ENCODE measurements around the gene CACNA2D3. TPM values are rescaled to one million over a fixed set of nuclear protein-coding genes. Genes with fewer than 3 reads are reported as not detected.
A peak's percentile ranks its signal among the peaks of the same experiment; 100 is the strongest.

Gene CACNA2D3
- total RNA-seq, 8 experiments from 2014 or later: 0.49 to 20.7 (median 9.7) TPM; not detected in 1

DNA sequence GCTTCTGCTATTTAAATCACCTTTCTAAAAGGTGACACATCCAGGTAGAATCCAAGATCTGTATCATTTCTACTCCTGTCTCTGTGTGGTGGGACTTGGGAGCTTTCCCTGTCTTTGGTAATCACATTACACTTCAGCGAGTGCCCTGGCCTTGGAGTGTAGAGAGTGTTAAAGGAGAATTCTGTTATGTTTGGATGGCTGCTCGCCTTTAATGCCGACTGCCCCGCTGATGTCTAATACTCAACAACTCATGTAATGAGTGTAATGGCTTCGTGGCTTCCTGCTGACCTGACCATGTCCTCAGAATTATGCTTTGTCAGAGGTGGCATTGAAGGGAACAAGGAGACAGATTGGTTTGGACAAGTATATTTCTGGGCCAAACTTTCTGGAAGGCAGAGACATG lies 871.8 kb downstream of the CACNA2D3 start:
- no peak overlapping the region for H3K4me3 ChIP-seq
- 67 to 86% (median 73%) methylated on average over 1 to 5 of the region's 5 CpGs; no CpG with 5 or more reads in 4 of the 10 experiments for WGBS, 10 experiments
- no peak overlapping the region for H3K27ac ChIP-seq

GRCh38 chr3:54999159-54999558 lies 876.8 kb downstream of the CACNA2D3 start:
- WGBS, 10 experiments: 0 to 81% (median 27%) methylated on average over 1 to 5 of the region's 5 CpGs; no CpG with 5 or more reads in 1 of the 10 experiments
- peak; percentile 39 to 73 (median 63) for ATAC-seq (replicated peaks in 6 of 8)
- Histone ChIP-seq H3K27ac (no peak overlapping the region), H3K4me1 (replicated peaks in 1 of 2) (peaks cover 9 to 29% of the 10 kb centered on the region in 2 donors), H3K4me3 (no peak overlapping the region)
- in situ Hi-C loops (cut with MboI; ENCODE audit: low pct_unique_long_range_greater_than_20kb in 2 of 9, low sequenced_read_pairs in 9 of 9, unreplicated experiment in 9 of 9): no loop called here

More for the DNA sequence above, 871.8 kb downstream of the CACNA2D3 start:
- in situ Hi-C loops (cut with MboI; ENCODE audit: low pct_unique_long_range_greater_than_20kb in 2 of 9, low sequenced_read_pairs in 9 of 9, unreplicated experiment in 9 of 9): no loop called here
- no peak for ATAC-seq (replicated peaks in 6 of 8)
- H3K4me1 ChIP-seq (replicated peaks in 1 of 2): peaks cover 2 to 5% of the 10 kb centered on the region in 2 donors

- H3K4me3 ChIP-seq: no peak overlapping the region
- in situ Hi-C loops (cut with MboI; ENCODE audit: low pct_unique_long_range_greater_than_20kb in 2 of 9, low sequenced_read_pairs in 9 of 9, unreplicated experiment in 9 of 9): no loop called here
- peak in 5 of 8 experiments; percentile 27 to 40 (median 31) for ATAC-seq (replicated peaks in 6 of 8)
- 60 to 100% (median 83%) methylated on average over 1 to 3 of the region's 3 CpGs; no CpG with 5 or more reads in 1 of the 10 experiments for WGBS, 10 experiments
- no peak overlapping the region for H3K27ac ChIP-seq
- peaks cover 9 to 29% of the 10 kb centered on the region in 2 donors for H3K4me1 ChIP-seq (replicated peaks in 1 of 2)
Observed at GRCh38 chr3:54999811-55000210, 877.5 kb downstream of the CACNA2D3 start.

GRCh38 chr3:55000546-55000945 lies 878.2 kb downstream of the CACNA2D3 start:
- ATAC-seq (replicated peaks in 6 of 8): peak; percentile 55 to 92 (median 86)
- H3K4me3 ChIP-seq: no peak overlapping the region
- peaks cover 9 to 29% of the 10 kb centered on the region in 2 donors for H3K4me1 ChIP-seq (replicated peaks in 1 of 2)
- in situ Hi-C loops (cut with MboI; ENCODE audit: low pct_unique_long_range_greater_than_20kb in 2 of 9, low sequenced_read_pairs in 9 of 9, unreplicated experiment in 9 of 9): no loop called here
- no peak overlapping the region for H3K27ac ChIP-seq

GRCh38 chr3:55000953-55001352 lies 878.6 kb downstream of the CACNA2D3 start:
- 17 to 100% (median 88%) methylated on average over 1 to 4 of the region's 4 CpGs; no CpG with 5 or more reads in 1 of the 10 experiments for WGBS, 10 experiments
- in situ Hi-C loops (cut with MboI; ENCODE audit: low pct_unique_long_range_greater_than_20kb in 2 of 9, low sequenced_read_pairs in 9 of 9, unreplicated experiment in 9 of 9): no loop called here
- Histone ChIP-seq H3K27ac (no peak overlapping the region), H3K4me1 (replicated peaks in 1 of 2) (peaks cover 9 to 29% of the 10 kb centered on the region in 2 donors), H3K4me3 (no peak overlapping the region)
- peak in 3 of 8 experiments; percentile 17 to 67 (median 37) for ATAC-seq (replicated peaks in 6 of 8)

DNA sequence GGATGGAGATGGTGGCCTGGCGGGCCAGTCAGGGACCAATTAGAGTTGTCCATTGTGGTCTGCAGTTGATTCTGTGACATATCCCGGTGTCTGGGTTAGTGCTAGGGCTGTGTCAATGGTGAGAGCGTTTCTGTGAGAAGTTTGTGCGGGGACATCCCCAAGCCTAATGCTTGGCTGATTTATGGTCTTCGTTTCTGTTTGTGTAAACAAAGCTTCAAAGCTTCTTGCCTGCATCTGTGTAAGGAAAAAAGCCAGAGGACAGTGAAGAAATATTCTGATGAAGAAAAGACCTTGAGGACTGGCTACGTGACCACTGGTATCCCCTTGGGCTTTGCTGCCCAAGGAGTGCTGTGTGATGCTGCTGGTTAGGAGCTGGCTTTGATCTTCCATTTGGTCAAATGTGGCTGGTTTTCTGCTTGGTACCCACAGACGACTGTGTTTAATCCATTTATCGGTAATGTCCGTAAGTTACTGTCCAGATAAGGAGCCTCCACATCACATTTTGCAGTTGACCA lies 880.1 kb downstream of the CACNA2D3 start:
- no peak overlapping the region for H3K4me3 ChIP-seq
- ATAC-seq (replicated peaks in 6 of 8): no peak
- peaks cover 9 to 29% of the 10 kb centered on the region in 2 donors for H3K4me1 ChIP-seq (replicated peaks in 1 of 2)
- H3K27ac ChIP-seq: no peak overlapping the region
- 70 to 100% (median 77%) methylated on average over 2 to 8 of the region's 9 CpGs; no CpG with 5 or more reads in 1 of the 10 experiments for WGBS, 10 experiments
- in situ Hi-C loops (cut with MboI; ENCODE audit: low pct_unique_long_range_greater_than_20kb in 2 of 9, low sequenced_read_pairs in 9 of 9, unreplicated experiment in 9 of 9): no loop called here

GRCh38 chr3:55006244-55006676 lies 883.9 kb downstream of the CACNA2D3 start:
- peak in 2 of 8 experiments; percentile 22 to 89 for ATAC-seq (replicated peaks in 6 of 8)
- Histone ChIP-seq H3K27ac (no peak overlapping the region), H3K4me1 (replicated peaks in 1 of 2) (peaks cover 0 to 9% of the 10 kb centered on the region in 2 donors), H3K4me3 (no peak overlapping the region)
- WGBS, 10 experiments: 22 to 85% (median 75%) methylated on average over 2 to 8 of the region's 8 CpGs
- in situ Hi-C loops (cut with MboI; ENCODE audit: low pct_unique_long_range_greater_than_20kb in 2 of 9, low sequenced_read_pairs in 9 of 9, unreplicated experiment in 9 of 9): no loop called here

DNA sequence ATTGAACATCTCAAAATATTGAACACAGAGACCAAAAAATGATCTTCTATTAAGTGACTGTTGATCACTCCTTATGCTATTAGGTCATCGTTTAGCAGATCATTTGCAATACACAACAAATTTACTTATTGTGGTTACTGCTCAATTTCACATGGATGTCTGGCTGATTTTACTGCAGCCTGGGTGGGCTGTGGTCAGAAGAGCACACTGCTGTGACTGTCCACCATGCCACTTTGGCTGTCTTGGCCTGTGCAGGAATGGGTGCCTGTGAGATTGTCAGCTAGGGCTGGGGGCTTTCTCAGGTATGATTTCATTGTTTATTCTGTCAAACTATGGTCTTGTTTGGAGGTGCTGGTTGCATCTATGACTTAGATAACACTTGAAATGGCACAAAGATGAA lies 885.6 kb downstream of the CACNA2D3 start:
- H3K4me3 ChIP-seq: no peak overlapping the region
- H3K27ac ChIP-seq: no peak overlapping the region
- 33 to 100% (median 80%) methylated on average over 1 of the region's 1 CpG; no CpG with 5 or more reads in 3 of the 10 experiments for WGBS, 10 experiments
- no peak for ATAC-seq (replicated peaks in 6 of 8)
- in situ Hi-C loops (cut with MboI; ENCODE audit: low pct_unique_long_range_greater_than_20kb in 2 of 9, low sequenced_read_pairs in 9 of 9, unreplicated experiment in 9 of 9): no loop called here
- peaks cover 1 to 4% of the 10 kb centered on the region in 2 donors for H3K4me1 ChIP-seq (replicated peaks in 1 of 2)

- in situ Hi-C loops (cut with MboI; ENCODE audit: low pct_unique_long_range_greater_than_20kb in 2 of 9, low sequenced_read_pairs in 9 of 9, unreplicated experiment in 9 of 9): no loop called here
Observed at GRCh38 chr3:55009372-55009771, 887.0 kb downstream of the CACNA2D3 start.

GRCh38 chr3:55012091-55012490 lies 889.7 kb downstream of the CACNA2D3 start:
- Histone ChIP-seq H3K27ac (no peak overlapping the region), H3K4me1 (replicated peaks in 1 of 2) (peaks cover 4 to 5% of the 10 kb centered on the region in 2 donors), H3K4me3 (no peak overlapping the region)
- 76 to 100% (median 95%) methylated on average over 1 to 4 of the region's 4 CpGs; no CpG with 5 or more reads in 4 of the 10 experiments for WGBS, 10 experiments
- in situ Hi-C loops (cut with MboI; ENCODE audit: low pct_unique_long_range_greater_than_20kb in 2 of 9, low sequenced_read_pairs in 9 of 9, unreplicated experiment in 9 of 9): no loop called here
- ATAC-seq (replicated peaks in 6 of 8): no peak

More at GRCh38 chr3:55009372-55009771, 887.0 kb downstream of the CACNA2D3 start:
- H3K27ac ChIP-seq: no peak overlapping the region
- ATAC-seq (replicated peaks in 6 of 8): no peak
- H3K4me1 ChIP-seq (replicated peaks in 1 of 2): peaks cover 4 to 5% of the 10 kb centered on the region in 2 donors
- H3K4me3 ChIP-seq: no peak overlapping the region
- WGBS, 10 experiments: 17 to 91% (median 73%) methylated on average over 1 to 3 of the region's 4 CpGs; no CpG with 5 or more reads in 2 of the 10 experiments

DNA sequence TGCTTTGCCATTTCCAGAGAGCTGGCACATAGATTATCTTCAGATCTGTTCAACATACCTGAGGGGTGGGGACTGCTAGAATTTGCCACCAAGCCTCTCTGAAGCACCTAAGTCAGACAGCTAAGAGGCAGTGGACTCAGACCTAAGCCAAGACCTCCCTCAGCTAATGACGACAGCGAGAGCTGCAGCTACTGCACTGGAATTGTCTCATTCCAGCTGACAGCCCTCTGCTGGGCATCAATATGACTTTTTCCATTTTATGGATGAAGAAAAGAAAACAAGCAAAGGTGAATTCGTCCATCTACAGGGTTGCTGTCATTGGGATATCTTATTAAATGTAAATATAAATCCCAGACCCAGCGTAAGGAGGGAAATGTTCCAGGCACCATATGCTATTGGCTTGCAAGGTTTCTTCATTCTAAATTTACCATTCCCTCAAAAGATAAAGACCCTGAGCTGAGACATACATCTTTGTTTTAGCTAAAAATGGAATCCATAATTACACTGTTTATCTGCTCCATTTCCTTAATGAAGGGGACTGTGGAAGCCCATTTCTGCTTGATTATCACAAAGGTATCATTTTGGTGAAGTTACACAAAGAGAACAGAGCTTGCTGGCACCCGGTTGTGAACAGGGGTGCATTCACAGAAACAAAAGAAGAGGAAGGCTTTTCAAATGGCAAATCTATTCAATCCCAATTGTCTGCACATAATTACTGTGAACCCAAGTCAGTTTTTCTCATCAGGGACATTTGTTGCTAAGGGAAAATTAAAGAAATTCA lies 891.0 kb downstream of the CACNA2D3 start:
- peaks cover 4 to 5% of the 10 kb centered on the region in 2 donors for H3K4me1 ChIP-seq (replicated peaks in 1 of 2)
- peak in 3 of 8 experiments; percentile 43 to 67 (median 64) for ATAC-seq (replicated peaks in 6 of 8)
- in situ Hi-C loops (cut with MboI; ENCODE audit: low pct_unique_long_range_greater_than_20kb in 2 of 9, low sequenced_read_pairs in 9 of 9, unreplicated experiment in 9 of 9): no loop called here
- H3K27ac ChIP-seq: no peak overlapping the region
- no peak overlapping the region for H3K4me3 ChIP-seq
- 56 to 83% (median 73%) methylated on average over 2 to 5 of the region's 5 CpGs; no CpG with 5 or more reads in 4 of the 10 experiments for WGBS, 10 experiments

DNA sequence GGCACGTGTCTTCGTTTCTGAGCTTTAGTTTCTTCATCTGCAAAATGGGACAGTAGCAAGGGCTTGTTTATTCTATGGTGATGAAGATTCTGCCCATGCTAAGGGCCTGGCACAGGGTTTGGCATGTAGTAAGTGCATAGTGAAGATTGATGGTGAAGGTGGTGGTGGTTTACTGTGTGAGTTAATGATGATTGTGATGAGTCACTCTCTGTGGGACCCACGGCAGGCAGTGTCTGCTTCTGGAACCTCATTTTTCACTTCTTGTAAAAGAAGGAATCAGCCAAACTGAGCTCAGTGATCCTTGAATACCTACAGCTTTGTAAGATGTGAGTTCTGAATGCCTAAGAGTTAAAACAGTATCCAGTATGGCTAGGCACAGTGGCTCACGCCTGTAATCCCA lies 891.7 kb downstream of the CACNA2D3 start:
- Histone ChIP-seq H3K27ac (no peak overlapping the region), H3K4me3 (no peak overlapping the region), H3K4me1 (replicated peaks in 1 of 2) (peaks cover 4 to 5% of the 10 kb centered on the region in 2 donors)
- 68 to 100% (median 81%) methylated on average over 1 to 4 of the region's 4 CpGs; no CpG with 5 or more reads in 2 of the 10 experiments for WGBS, 10 experiments
- ATAC-seq (replicated peaks in 6 of 8): peak in 2 of 8 experiments; percentile 12 to 39
- in situ Hi-C loops (cut with MboI; ENCODE audit: low pct_unique_long_range_greater_than_20kb in 2 of 9, low sequenced_read_pairs in 9 of 9, unreplicated experiment in 9 of 9): no loop called here

GRCh38 chr3:55014906-55015305 lies 892.6 kb downstream of the CACNA2D3 start:
- in situ Hi-C loops (cut with MboI; ENCODE audit: low pct_unique_long_range_greater_than_20kb in 2 of 9, low sequenced_read_pairs in 9 of 9, unreplicated experiment in 9 of 9): no loop called here
- 50 to 100% (median 89%) methylated on average over 1 to 5 of the region's 5 CpGs; no CpG with 5 or more reads in 2 of the 10 experiments for WGBS, 10 experiments
- Histone ChIP-seq H3K27ac (no peak overlapping the region), H3K4me3 (no peak overlapping the region), H3K4me1 (replicated peaks in 1 of 2) (peaks cover 0 to 5% of the 10 kb centered on the region in 2 donors)
- ATAC-seq (replicated peaks in 6 of 8): no peak

All from motor neuron (in vitro differentiated cells).